Measurements from ENCODE around the gene SUPT6H. TPM values are rescaled to one million over a fixed set of nuclear protein-coding genes. Genes with fewer than 3 reads are reported as not detected.

The SUPT6H gene
- 100 to 1,000 TPM in 1 of 4 donors, 10 to 100 TPM in 3; 50.8 to 167 (median 61.6) TPM for total RNA-seq

DNA sequence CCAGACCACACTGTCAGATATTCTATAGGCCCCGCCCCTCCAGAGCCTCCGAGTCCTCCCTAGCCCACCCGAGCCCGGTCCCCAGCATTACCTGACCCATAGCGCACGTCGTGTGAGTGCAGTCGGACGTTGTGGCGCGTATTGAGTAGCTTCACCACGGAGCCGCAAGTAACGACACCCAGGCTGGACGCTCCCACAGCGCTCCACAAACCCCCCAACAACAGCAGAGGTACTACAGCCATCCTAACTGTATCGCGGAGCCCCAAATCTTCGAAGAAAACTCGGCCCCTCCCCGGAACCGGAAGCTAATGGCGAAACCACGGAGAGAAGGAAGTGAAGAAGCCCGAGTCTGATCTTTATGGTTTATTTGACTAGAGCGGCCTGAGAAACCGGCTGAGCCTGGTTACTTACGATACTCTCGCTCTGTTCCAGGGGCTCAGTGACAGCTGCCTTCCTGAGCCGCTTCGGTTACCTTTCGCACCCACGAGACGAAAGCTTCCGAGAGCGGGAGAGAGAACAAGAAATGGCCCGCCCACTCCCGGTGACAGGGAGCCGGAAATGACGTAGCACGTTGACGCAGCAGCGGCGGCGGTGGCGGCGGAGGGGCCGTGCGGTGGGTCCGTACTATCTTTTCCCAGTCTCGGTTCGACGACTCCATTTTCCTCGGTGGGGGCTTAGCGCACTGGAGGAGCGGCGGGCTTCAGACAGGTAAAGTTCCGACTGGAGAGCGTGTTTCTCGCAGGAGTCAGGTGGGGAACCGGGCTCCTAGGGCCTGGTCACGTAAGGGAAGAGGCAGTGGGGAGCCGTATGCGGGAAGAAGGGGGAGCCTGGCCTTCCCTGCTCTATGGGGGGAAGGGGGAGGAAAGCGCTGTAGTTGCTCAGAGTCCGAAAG is at the start of gene SUPT6H, which contains the start of gene SDF2:
Gene SUPT6H, plus strand, starts transcription at position 571 of the 892 bp plus-strand sequence. CDS start 11,197 bp downstream, outside the sequence.
Gene SDF2, minus strand, starts transcription at position 272 of the 892 bp plus-strand sequence. Its CDS starts 30 bp downstream, at position 242.
- H3K4me1 ChIP-seq, result peaks cover 14 to 46% (median 18%) of the 10 kb centered on the region in 4 donors
- no peaks in the 10 kb centered on the region for H3K9me3 ChIP-seq
- 1% methylated on average over 65 of the region's 66 CpGs; no CpG with 5 or more reads in 1 of the 2 donors for WGBS, 2 donors (ENCODE audit: low coverage in 1 of 2)
- peak; percentile 93 for DNase-seq
- H3K36me3 ChIP-seq, result peaks cover 0 to 9% (median 4%) of the 10 kb centered on the region in 4 donors
- TF ChIP-seq EP300 (IDR thresholded peaks at IDR 0.05; ENCODE audit: low read depth) (no peak), POLR2A (IDR thresholded peaks at IDR 0.05) (peak; percentile 89), POLR2AphosphoS5 (IDR thresholded peaks at IDR 0.05) (peak; percentile 93 to 96 (median 94))
- H3K27ac ChIP-seq, result peak within 1 kb of the TSS; percentile 95 to 98 (median 95)
- intact Hi-C loops (cut with DNase I; ENCODE audit: low total_unique reads) (no loop called here), in situ Hi-C loops (cut with MboI; ENCODE audit: low pct_ligation_motif_present in 1 of 4, low pct_unique_long_range_greater_than_20kb in 1 of 4, low sequenced_read_pairs in 3 of 4) (no loop called here)
- H3K4me3 ChIP-seq, result peak within 1 kb of the TSS; percentile 50 to 91 (median 75)
- H3K27me3 ChIP-seq, result no peaks in the 10 kb centered on the region

DNA sequence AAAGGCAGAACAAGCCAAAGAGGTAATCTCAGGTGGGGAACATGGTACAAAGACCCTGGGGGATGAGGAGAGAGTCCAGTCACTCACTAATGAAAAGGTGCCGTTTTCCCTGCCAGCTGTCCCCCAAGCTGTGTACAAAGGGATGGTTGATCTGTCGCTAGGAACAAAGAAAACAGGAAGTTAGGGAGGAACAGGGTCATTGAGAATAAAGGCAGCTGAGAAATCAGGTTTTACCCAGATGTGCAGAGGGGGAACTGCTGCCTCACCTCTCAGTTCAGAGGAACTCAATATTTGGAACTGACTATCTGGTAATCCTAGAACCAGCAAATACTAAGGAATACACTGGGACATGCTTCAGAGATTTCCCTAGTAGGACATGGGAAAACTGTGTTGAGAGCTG is 49.5 kb upstream of the SUPT6H start:
- H3K27ac ChIP-seq, result no peak overlapping the region
- peaks cover 0 to 35% (median 13%) of the 10 kb centered on the region in 4 donors for H3K36me3 ChIP-seq
- DNase-seq, result no peak
- H3K4me1 ChIP-seq, result peaks cover 0 to 3% (median 0%) of the 10 kb centered on the region in 4 donors
- H3K4me3 ChIP-seq, result no peak overlapping the region
- no peak for TF ChIP-seq POLR2AphosphoS5 (IDR thresholded peaks at IDR 0.05)
- no peak for TF ChIP-seq EP300 (IDR thresholded peaks at IDR 0.05; ENCODE audit: low read depth)
- no peak for TF ChIP-seq POLR2A (IDR thresholded peaks at IDR 0.05)
- TF ChIP-seq, protein P1, sequence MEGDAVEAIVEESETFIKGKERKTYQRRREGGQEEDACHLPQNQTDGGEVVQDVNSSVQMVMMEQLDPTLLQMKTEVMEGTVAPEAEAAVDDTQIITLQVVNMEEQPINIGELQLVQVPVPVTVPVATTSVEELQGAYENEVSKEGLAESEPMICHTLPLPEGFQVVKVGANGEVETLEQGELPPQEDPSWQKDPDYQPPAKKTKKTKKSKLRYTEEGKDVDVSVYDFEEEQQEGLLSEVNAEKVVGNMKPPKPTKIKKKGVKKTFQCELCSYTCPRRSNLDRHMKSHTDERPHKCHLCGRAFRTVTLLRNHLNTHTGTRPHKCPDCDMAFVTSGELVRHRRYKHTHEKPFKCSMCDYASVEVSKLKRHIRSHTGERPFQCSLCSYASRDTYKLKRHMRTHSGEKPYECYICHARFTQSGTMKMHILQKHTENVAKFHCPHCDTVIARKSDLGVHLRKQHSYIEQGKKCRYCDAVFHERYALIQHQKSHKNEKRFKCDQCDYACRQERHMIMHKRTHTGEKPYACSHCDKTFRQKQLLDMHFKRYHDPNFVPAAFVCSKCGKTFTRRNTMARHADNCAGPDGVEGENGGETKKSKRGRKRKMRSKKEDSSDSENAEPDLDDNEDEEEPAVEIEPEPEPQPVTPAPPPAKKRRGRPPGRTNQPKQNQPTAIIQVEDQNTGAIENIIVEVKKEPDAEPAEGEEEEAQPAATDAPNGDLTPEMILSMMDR (IDR thresholded peaks at IDR 0.05), result no peak
- no peaks in the 10 kb centered on the region for H3K9me3 ChIP-seq
- 61 to 63% methylated on average over 2 of the region's 2 CpGs for WGBS, 2 donors (ENCODE audit: low coverage in 1 of 2)
- H3K27me3 ChIP-seq, result no peaks in the 10 kb centered on the region
- in situ Hi-C loops (cut with MboI; ENCODE audit: low pct_ligation_motif_present in 1 of 4, low pct_unique_long_range_greater_than_20kb in 1 of 4, low sequenced_read_pairs in 3 of 4), result loop anchor here in 2 of 4 donors (10.0 kb wide), 1 partner anchor 118 kb away; no protein-coding TSS in a partner anchor
- intact Hi-C loops (cut with DNase I; ENCODE audit: low total_unique reads), result loop anchor here (5.0 kb wide), 1 partner anchor 120 kb away; no protein-coding TSS in a partner anchor

DNA sequence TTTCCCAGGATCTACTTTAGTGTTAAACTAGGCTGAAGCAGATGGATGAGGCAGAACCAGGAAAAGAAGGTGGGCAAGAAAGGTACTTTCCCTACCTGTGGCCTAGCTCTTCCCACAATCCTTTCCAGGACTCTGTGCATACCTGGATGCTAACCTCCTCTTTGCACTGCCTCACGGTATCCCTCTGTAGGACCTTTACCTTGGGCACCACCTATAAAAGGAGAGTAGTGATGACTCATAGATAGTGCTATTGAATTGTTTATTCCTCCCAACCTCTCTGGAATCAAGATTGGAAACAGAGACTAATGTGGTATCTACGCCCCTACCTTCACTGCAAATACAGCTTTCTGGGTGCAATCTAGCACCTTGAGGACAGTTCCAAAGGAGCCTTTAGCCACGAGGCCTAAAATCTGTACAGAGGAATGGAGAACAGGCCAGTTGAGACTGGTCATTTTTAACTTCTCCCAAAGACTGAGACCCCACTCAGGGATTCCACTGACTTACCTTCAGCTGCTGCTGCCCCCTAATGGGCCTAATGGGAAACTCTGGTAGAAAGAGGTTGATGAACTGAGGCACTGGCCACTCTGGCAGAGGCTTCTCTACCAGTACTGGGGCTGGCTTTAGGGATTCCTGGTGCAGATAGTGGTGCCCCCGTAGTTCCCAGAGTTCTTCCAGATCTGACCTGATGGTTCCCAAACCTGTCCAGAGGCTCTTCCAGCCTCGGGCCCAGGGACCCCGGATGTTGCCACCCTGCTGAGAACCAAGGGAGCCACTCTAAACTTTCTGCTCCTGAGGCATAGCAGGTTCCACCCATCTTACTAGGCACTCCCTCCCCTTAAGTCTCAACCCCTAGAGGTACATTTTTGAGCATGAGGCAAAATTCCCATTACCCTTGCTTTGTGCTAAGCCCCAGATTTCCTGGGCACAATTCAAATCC is 48.8 kb upstream of the SUPT6H start:
- Histone ChIP-seq H3K36me3 (peaks cover 0 to 41% (median 17%) of the 10 kb centered on the region in 4 donors), H3K27ac (no peak overlapping the region), H3K27me3 (no peaks in the 10 kb centered on the region), H3K4me3 (no peak overlapping the region), H3K9me3 (no peaks in the 10 kb centered on the region), H3K4me1 (peaks cover 0 to 3% (median 0%) of the 10 kb centered on the region in 4 donors)
- TF ChIP-seq EP300 (IDR thresholded peaks at IDR 0.05; ENCODE audit: low read depth), result no peak
- TF ChIP-seq, protein P1 (IDR thresholded peaks at IDR 0.05), result peak; percentile 52 to 61 (median 56)
- no peak for TF ChIP-seq POLR2A (IDR thresholded peaks at IDR 0.05)
- intact Hi-C loops (cut with DNase I; ENCODE audit: low total_unique reads) (loop anchor here (5.0 kb wide), 1 partner anchor 121 kb away; no protein-coding TSS in a partner anchor), in situ Hi-C loops (cut with MboI; ENCODE audit: low pct_ligation_motif_present in 1 of 4, low pct_unique_long_range_greater_than_20kb in 1 of 4, low sequenced_read_pairs in 3 of 4) (loop anchor here in 2 of 4 donors (10.0 kb wide), 1 partner anchor 118 kb away; no protein-coding TSS in a partner anchor)
- WGBS, 2 donors (ENCODE audit: low coverage in 1 of 2), result 82% methylated on average over 6 of the region's 6 CpGs; no CpG with 5 or more reads in 1 of the 2 donors
- peak; percentile 21 for DNase-seq

DNA sequence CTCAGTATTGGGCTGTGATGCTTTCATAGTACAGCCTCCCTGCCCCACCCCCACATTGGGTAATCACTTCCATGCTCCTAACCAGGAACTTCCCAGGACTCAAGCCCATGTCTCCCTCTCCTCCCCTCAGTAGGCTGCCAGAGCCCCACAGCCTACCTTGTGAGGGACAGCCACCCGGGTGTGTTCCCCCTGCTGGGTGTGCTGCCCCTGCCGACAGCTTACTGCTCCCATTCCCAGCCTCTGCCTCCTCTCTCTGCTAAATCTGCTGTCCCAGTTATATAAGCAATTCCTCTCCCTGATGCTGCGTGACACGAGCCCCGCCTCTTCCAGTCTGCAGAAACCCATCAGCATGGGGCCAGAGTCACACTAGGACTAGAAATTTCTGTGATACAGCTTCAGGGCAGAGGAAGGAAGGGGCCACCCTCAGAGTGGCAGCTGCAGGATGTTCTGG is 48.0 kb upstream of the SUPT6H start, which contains the start of gene RSKR:
Gene RSKR, minus strand, starts transcription at position 255 of the 451 bp plus-strand sequence. Its CDS starts 24 bp downstream, at position 231.
- 69 to 80% methylated on average over 3 to 5 of the region's 5 CpGs for WGBS, 2 donors (ENCODE audit: low coverage in 1 of 2)
- no peak within 1 kb of the TSS for H3K27ac ChIP-seq

More for the DNA sequence above, 48.0 kb upstream of the SUPT6H start, which contains the start of gene RSKR:
- Histone ChIP-seq H3K4me3 (no peak within 1 kb of the TSS), H3K4me1 (peaks cover 0 to 3% (median 0%) of the 10 kb centered on the region in 4 donors), H3K36me3 (peaks cover 0 to 49% (median 20%) of the 10 kb centered on the region in 4 donors), H3K27me3 (no peaks in the 10 kb centered on the region), H3K9me3 (no peaks in the 10 kb centered on the region)
- in situ Hi-C loops (cut with MboI; ENCODE audit: low pct_ligation_motif_present in 1 of 4, low pct_unique_long_range_greater_than_20kb in 1 of 4, low sequenced_read_pairs in 3 of 4), result loop anchor here in 2 of 4 donors (10.0 kb wide), 1 partner anchor 119 kb away; no protein-coding TSS in a partner anchor
- intact Hi-C loops (cut with DNase I; ENCODE audit: low total_unique reads), result loop anchor here (5.0 kb wide), 1 partner anchor 122 kb away; no protein-coding TSS in a partner anchor
- DNase-seq, result no peak
- no peak for TF ChIP-seq EP300 (IDR thresholded peaks at IDR 0.05; ENCODE audit: low read depth)
- TF ChIP-seq POLR2A (IDR thresholded peaks at IDR 0.05), result no peak
- TF ChIP-seq, protein P1 (IDR thresholded peaks at IDR 0.05), result no peak
- no peak for TF ChIP-seq POLR2AphosphoS5 (IDR thresholded peaks at IDR 0.05)

All from transverse colon (tissue), 4 donors.